ENCODE results near the gene S100A1.
"Not testable (repeated sequence)": the region's sequence is repeated elsewhere in the genome, so short reads cannot be mapped to it uniquely, and the experiment has no call there.

The S100A1 gene

GRCh38 chr1:153655333-153655732 is 27.1 kb downstream of the S100A1 start:
- Histone ChIP-seq H3K4me3 (ENCODE audit: low read length) (no peak overlapping the region), H3K9me3 (ENCODE audit: control insufficient read depth, insufficient read depth, low read length) (no peaks in the 10 kb centered on the region), H3K27me3 (ENCODE audit: control insufficient read depth, insufficient read depth, low read length) (no peaks in the 10 kb centered on the region), H3K4me1 (ENCODE audit: control insufficient read depth, insufficient read depth, low read length) (no peaks in the 10 kb centered on the region), H3K27ac (ENCODE audit: low read length) (no peak overlapping the region), H3K36me3 (ENCODE audit: control insufficient read depth, insufficient read depth, low read length) (no peaks in the 10 kb centered on the region)
- DNase-seq (ENCODE audit: low read depth, low spot score), result no peak
- WGBS (ENCODE audit: insufficient coverage, insufficient read length), result no CpG with 5 or more reads among the region's 3 CpGs

GRCh38 chr1:153658400-153659174 is 30.4 kb downstream of the S100A1 start, which contains the start of gene SNAPIN:
Gene SNAPIN, plus strand, starts transcription at chr1:153658703. Its CDS starts 41 bp downstream, at chr1:153658744.
- no peak for DNase-seq (ENCODE audit: low read depth, low spot score)
- Histone ChIP-seq H3K27me3 (ENCODE audit: control insufficient read depth, insufficient read depth, low read length) (no peaks in the 10 kb centered on the region), H3K36me3 (ENCODE audit: control insufficient read depth, insufficient read depth, low read length) (peaks cover 13% of the 10 kb centered on the region; the same call in 1 of the 2 replicates), H3K9me3 (ENCODE audit: control insufficient read depth, insufficient read depth, low read length) (no peaks in the 10 kb centered on the region), H3K27ac (ENCODE audit: low read length) (no peak within 1 kb of the TSS), H3K4me1 (ENCODE audit: control insufficient read depth, insufficient read depth, low read length) (no peaks in the 10 kb centered on the region), H3K4me3 (ENCODE audit: low read length) (peak within 1 kb of the TSS; percentile 99)
- WGBS (ENCODE audit: insufficient coverage, insufficient read length), result no CpG with 5 or more reads among the region's 53 CpGs

GRCh38 chr1:153659175-153659534 is 30.9 kb downstream of the S100A1 start:
- WGBS (ENCODE audit: insufficient coverage, insufficient read length), result no CpG with 5 or more reads among the region's 8 CpGs
- Histone ChIP-seq H3K4me3 (ENCODE audit: low read length) (peak overlapping the region; percentile 99; the same call in 1 of the 2 replicates), H3K4me1 (ENCODE audit: control insufficient read depth, insufficient read depth, low read length) (no peaks in the 10 kb centered on the region), H3K27ac (ENCODE audit: low read length) (no peak overlapping the region), H3K36me3 (ENCODE audit: control insufficient read depth, insufficient read depth, low read length) (peaks cover 17% of the 10 kb centered on the region; the same call in 1 of the 2 replicates), H3K27me3 (ENCODE audit: control insufficient read depth, insufficient read depth, low read length) (no peaks in the 10 kb centered on the region), H3K9me3 (ENCODE audit: control insufficient read depth, insufficient read depth, low read length) (no peaks in the 10 kb centered on the region)
- no peak for DNase-seq (ENCODE audit: low read depth, low spot score)

GRCh38 chr1:153659656-153660055 is 31.4 kb downstream of the S100A1 start:
- Histone ChIP-seq H3K36me3 (ENCODE audit: control insufficient read depth, insufficient read depth, low read length) (peaks cover 21% of the 10 kb centered on the region; the same call in 1 of the 2 replicates), H3K27me3 (ENCODE audit: control insufficient read depth, insufficient read depth, low read length) (no peaks in the 10 kb centered on the region), H3K27ac (ENCODE audit: low read length) (no peak overlapping the region), H3K4me1 (ENCODE audit: control insufficient read depth, insufficient read depth, low read length) (no peaks in the 10 kb centered on the region), H3K9me3 (ENCODE audit: control insufficient read depth, insufficient read depth, low read length) (no peaks in the 10 kb centered on the region), H3K4me3 (ENCODE audit: low read length) (no peak overlapping the region)
- DNase-seq (ENCODE audit: low read depth, low spot score), result no peak
- no CpG with 5 or more reads among the region's 9 CpGs for WGBS (ENCODE audit: insufficient coverage, insufficient read length)

- H3K27ac ChIP-seq (ENCODE audit: low read length), result no peak overlapping the region
- no CpG with 5 or more reads among the region's 9 CpGs for WGBS (ENCODE audit: insufficient coverage, insufficient read length)
These were observed 33.0 kb downstream of the S100A1 start for GRCh38 chr1:153661111-153661708.

GRCh38 chr1:153662269-153662668 is 34.0 kb downstream of the S100A1 start:
- no peaks in the 10 kb centered on the region for H3K27me3 ChIP-seq (ENCODE audit: control insufficient read depth, insufficient read depth, low read length)
- no peak overlapping the region for H3K27ac ChIP-seq (ENCODE audit: low read length)
- WGBS (ENCODE audit: insufficient coverage, insufficient read length), result no CpG with 5 or more reads among the region's 2 CpGs
- H3K4me3 ChIP-seq (ENCODE audit: low read length), result no peak overlapping the region
- H3K4me1 ChIP-seq (ENCODE audit: control insufficient read depth, insufficient read depth, low read length), result no peaks in the 10 kb centered on the region
- no peaks in the 10 kb centered on the region for H3K9me3 ChIP-seq (ENCODE audit: control insufficient read depth, insufficient read depth, low read length)
- peaks cover 34% of the 10 kb centered on the region; the same call in 1 of the 2 replicates for H3K36me3 ChIP-seq (ENCODE audit: control insufficient read depth, insufficient read depth, low read length)
- no peak for DNase-seq (ENCODE audit: low read depth, low spot score)

More at GRCh38 chr1:153661111-153661708, 33.0 kb downstream of the S100A1 start:
- H3K27me3 ChIP-seq (ENCODE audit: control insufficient read depth, insufficient read depth, low read length), result no peaks in the 10 kb centered on the region
- no peak for DNase-seq (ENCODE audit: low read depth, low spot score)
- H3K4me3 ChIP-seq (ENCODE audit: low read length), result no peak overlapping the region
- no peaks in the 10 kb centered on the region for H3K4me1 ChIP-seq (ENCODE audit: control insufficient read depth, insufficient read depth, low read length)
- no peaks in the 10 kb centered on the region for H3K9me3 ChIP-seq (ENCODE audit: control insufficient read depth, insufficient read depth, low read length)
- peaks cover 24% of the 10 kb centered on the region; the same call in 1 of the 2 replicates for H3K36me3 ChIP-seq (ENCODE audit: control insufficient read depth, insufficient read depth, low read length)

GRCh38 chr1:153663211-153663610 is 35.0 kb downstream of the S100A1 start:
- no peak for DNase-seq (ENCODE audit: low read depth, low spot score)
- peaks cover 39% of the 10 kb centered on the region; the same call in 1 of the 2 replicates for H3K36me3 ChIP-seq (ENCODE audit: control insufficient read depth, insufficient read depth, low read length)

GRCh38 chr1:153667439-153667838 is 39.2 kb downstream of the S100A1 start:
- H3K4me1 ChIP-seq (ENCODE audit: control insufficient read depth, insufficient read depth, low read length), result no peaks in the 10 kb centered on the region; the same call in 1 of the 2 replicates
- H3K27me3 ChIP-seq (ENCODE audit: control insufficient read depth, insufficient read depth, low read length), result no peaks in the 10 kb centered on the region
- no peak overlapping the region for H3K27ac ChIP-seq (ENCODE audit: low read length)
- no CpG with 5 or more reads among the region's 4 CpGs for WGBS (ENCODE audit: insufficient coverage, insufficient read length)
- no peaks in the 10 kb centered on the region for H3K9me3 ChIP-seq (ENCODE audit: control insufficient read depth, insufficient read depth, low read length)
- peaks cover 47% of the 10 kb centered on the region; the same call in 1 of the 2 replicates for H3K36me3 ChIP-seq (ENCODE audit: control insufficient read depth, insufficient read depth, low read length)
- DNase-seq (ENCODE audit: low read depth, low spot score), result no peak
- H3K4me3 ChIP-seq (ENCODE audit: low read length), result no peak overlapping the region

More at GRCh38 chr1:153663211-153663610, 35.0 kb downstream of the S100A1 start:
- Histone ChIP-seq H3K27me3 (ENCODE audit: control insufficient read depth, insufficient read depth, low read length) (no peaks in the 10 kb centered on the region), H3K27ac (ENCODE audit: low read length) (no peak overlapping the region), H3K9me3 (ENCODE audit: control insufficient read depth, insufficient read depth, low read length) (no peaks in the 10 kb centered on the region), H3K4me3 (ENCODE audit: low read length) (no peak overlapping the region), H3K4me1 (ENCODE audit: control insufficient read depth, insufficient read depth, low read length) (no peaks in the 10 kb centered on the region)
- no CpG with 5 or more reads among the region's 5 CpGs for WGBS (ENCODE audit: insufficient coverage, insufficient read length)

- H3K4me3 ChIP-seq (ENCODE audit: low read length); DNase-seq (ENCODE audit: low read depth, low spot score); H3K9me3 ChIP-seq (ENCODE audit: control insufficient read depth, insufficient read depth, low read length); H3K27me3 ChIP-seq (ENCODE audit: control insufficient read depth, insufficient read depth, low read length); H3K4me1 ChIP-seq (ENCODE audit: control insufficient read depth, insufficient read depth, low read length); H3K27ac ChIP-seq (ENCODE audit: low read length): not testable (repeated sequence)
- WGBS (ENCODE audit: insufficient coverage, insufficient read length), result no CpG with 5 or more reads among the region's 8 CpGs
- peaks cover 40% of the 10 kb centered on the region; the same call in 1 of the 2 replicates for H3K36me3 ChIP-seq (ENCODE audit: control insufficient read depth, insufficient read depth, low read length)
These were observed 40.4 kb downstream of the S100A1 start for GRCh38 chr1:153668672-153669071.

GRCh38 chr1:153669606-153670005 is 41.4 kb downstream of the S100A1 start:
- no peak for DNase-seq (ENCODE audit: low read depth, low spot score)
- H3K4me3 ChIP-seq (ENCODE audit: low read length), result peak overlapping the region; percentile 88; the same call in 1 of the 2 replicates
- no peaks in the 10 kb centered on the region for H3K9me3 ChIP-seq (ENCODE audit: control insufficient read depth, insufficient read depth, low read length)
- no peaks in the 10 kb centered on the region for H3K27me3 ChIP-seq (ENCODE audit: control insufficient read depth, insufficient read depth, low read length)
- no CpG with 5 or more reads among the region's 6 CpGs for WGBS (ENCODE audit: insufficient coverage, insufficient read length)
- peaks cover 32% of the 10 kb centered on the region; the same call in 1 of the 2 replicates for H3K36me3 ChIP-seq (ENCODE audit: control insufficient read depth, insufficient read depth, low read length)
- H3K4me1 ChIP-seq (ENCODE audit: control insufficient read depth, insufficient read depth, low read length), result no peaks in the 10 kb centered on the region; the same call in 1 of the 2 replicates
- no peak overlapping the region for H3K27ac ChIP-seq (ENCODE audit: low read length)
